NCI-H345 treated with DMSO at 0.1 percent for 48 hours (cell line): Measurements from ENCODE around the gene ELOB.
"Not testable (repeated sequence)": the region's sequence is repeated elsewhere in the genome, so short reads cannot be mapped to it uniquely, and the experiment has no call there.

Experiments used
- DNase-seq: peaks from one replicate; lab custom pipeline; 2025; ENCODE audit not compliant: unreplicated experiment; lab: John Stamatoyannopoulos, UW

The ELOB gene

DNA sequence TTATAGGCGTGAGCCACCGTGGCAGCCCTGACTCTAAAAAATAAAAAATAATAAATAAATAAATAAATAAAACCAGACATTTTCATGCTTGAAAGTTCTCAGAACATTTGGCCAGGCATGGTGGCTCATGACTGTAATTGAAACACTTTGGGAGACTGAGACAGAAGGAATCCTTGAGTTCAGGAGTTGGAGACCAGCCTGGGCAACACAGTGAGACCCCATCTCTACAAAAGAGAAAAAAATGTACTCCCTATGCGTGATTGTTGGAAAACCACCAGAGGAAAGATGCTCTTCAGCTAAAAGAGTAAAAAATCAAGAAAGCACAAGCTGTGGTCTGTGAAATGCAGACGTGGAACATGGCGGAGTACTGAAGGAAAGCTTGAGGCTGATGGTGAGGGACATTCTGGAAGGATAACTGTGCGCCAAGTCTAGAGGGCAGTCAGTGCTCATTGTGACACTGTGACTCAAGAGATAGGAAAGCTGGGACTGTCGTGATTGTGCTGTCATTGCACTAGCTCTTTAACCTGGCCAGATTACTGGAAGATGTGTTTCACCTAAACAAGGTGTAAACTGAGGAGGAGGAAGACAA is 52.9 kb downstream of the ELOB start:
- DNase-seq: no peak

- not testable (repeated sequence) for DNase-seq
Observed at GRCh38 chr16:2721634-2722173, 55.4 kb downstream of the ELOB start.
